Measurements from ENCODE around the gene GALNT2. TPM values are rescaled to one million over a fixed set of nuclear protein-coding genes. Genes with fewer than 3 reads are reported as not detected.

GALNT2 gene
- total and polyA plus RNA-seq, 2 of the 4 experiments (the other 2 are of a cell fraction): 50.4 to 189 TPM

DNA sequence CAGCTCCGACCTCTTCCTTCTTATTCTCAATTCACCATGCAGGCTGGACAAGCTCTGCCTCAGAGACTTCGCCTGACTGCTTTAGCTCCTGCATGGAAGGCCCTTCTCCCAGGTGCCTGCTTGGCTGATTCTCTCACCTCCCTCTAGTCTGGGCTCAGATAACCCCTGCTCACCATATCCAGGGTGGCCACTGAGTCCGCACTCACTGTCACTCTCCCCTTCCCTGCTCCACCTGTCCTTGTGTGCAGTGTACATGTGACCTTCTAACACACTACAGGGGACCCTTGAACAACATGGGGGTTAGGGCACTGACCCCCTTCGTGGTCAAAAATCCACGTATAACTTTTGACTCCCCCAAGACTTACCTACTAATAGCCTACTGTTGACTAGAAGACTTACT, 14.4 kb upstream of the GALNT2 start:
- Histone ChIP-seq H3K23ac (ENCODE audit: low read depth, low read length) (no peak overlapping the region), H3K4me1 (ENCODE audit: control insufficient read depth, insufficient read depth, low read length) (no peaks in the 10 kb centered on the region), H4K20me1 (ENCODE audit: insufficient read depth, low read length) (no peaks in the 10 kb centered on the region), H3K79me1 (ENCODE audit: low read depth in 1 of 2, low read length in 2 of 2) (no peaks in the 10 kb centered on the region), H2AK5ac (ENCODE audit: low read depth, low read length) (no peak overlapping the region), H4K5ac (ENCODE audit: low read depth, low read length) (no peak overlapping the region), H2AK9ac (replicated peaks; ENCODE audit: low read depth, low read length, poor library complexity) (no peak overlapping the region), H3K27me3 (ENCODE audit: control insufficient read depth, insufficient read depth, low read length) (peaks cover 29% of the 10 kb centered on the region), H2BK20ac (ENCODE audit: low read depth, low read length) (no peak overlapping the region), H3K36me3 (ENCODE audit: control insufficient read depth, insufficient read depth, low read length) (no peaks in the 10 kb centered on the region), H3K56ac (ENCODE audit: extremely low read depth, insufficient read depth, low read length) (no peak overlapping the region), H2BK5ac (ENCODE audit: low read depth, low read length, poor library complexity, severe bottlenecking) (no peak overlapping the region), H3K9ac (ENCODE audit: low read depth, low read length) (no peak overlapping the region), H3K9me1 (ENCODE audit: insufficient read depth, low read length) (no peaks in the 10 kb centered on the region), H3K4me2 (ENCODE audit: low read depth, low read length) (no peak overlapping the region), H3K27ac (ENCODE audit: insufficient read depth, low read length) (no peak overlapping the region), H2AFZ (replicated peaks; ENCODE audit: low read length, poor library complexity) (no peak overlapping the region), H4K91ac (ENCODE audit: insufficient read depth, low read depth, low read length) (no peak overlapping the region), H3K9me3 (ENCODE audit: control insufficient read depth, insufficient read depth, low read length) (no peaks in the 10 kb centered on the region), H4K8ac (ENCODE audit: low read depth in 2 of 2, low read length in 2 of 2) (no peak overlapping the region), H2BK15ac (ENCODE audit: low read depth, low read length) (no peak overlapping the region), H3K14ac (replicated peaks; ENCODE audit: low read depth, low read length) (no peak overlapping the region), H3K18ac (ENCODE audit: low read depth, low read length) (no peak overlapping the region), H2BK120ac (ENCODE audit: low read depth, low read length) (no peak overlapping the region), H3K4ac (ENCODE audit: low read depth, low read length) (no peak overlapping the region), H3K4me3 (ENCODE audit: insufficient read depth, low read depth, low read length) (no peak overlapping the region)
- ChIA-PET CTCF (no interaction called here), POLR2A (ENCODE audit: unreplicated experiment) (no interaction called here)
- WGBS, 2 experiments (ENCODE audit: extremely low coverage in 2 of 2, insufficient read length in 1 of 2): no CpG with 5 or more reads among the region's 5 CpGs
- no peak for TF ChIP-seq CHD1 (IDR thresholded peaks at IDR 0.05; ENCODE audit: low read depth, low read length)
- TF ChIP-seq MAFK (IDR thresholded peaks at IDR 0.05; ENCODE audit: low read depth, low read length): no peak
- DNase-seq (no peak), ATAC-seq (ENCODE audit: low read depth) (no peak)
- dilution Hi-C loops (cut with HindIII; ENCODE audit: low sequenced_read_pairs, unreplicated experiment): no loop called here
- no TSS peak for BruUV-seq (replicated peaks)
- in situ Hi-C loops (cut with MboI; ENCODE audit: low sequenced_read_pairs): no loop called here
- intact Hi-C loops (cut with micrococcal nuclease): no loop called here

Data from IMR-90 (cell line).